HG03439 (cell line): ENCODE data around the gene GLCCI1.

Source experiments
- ATAC-seq: cut with Tn5 transposase; IDR thresholded peaks from one replicate; pipeline ENCODE4 v1.9.1; 2021; ENCODE audit warnings: mild to moderate bottlenecking, moderate library complexity; ENCODE audit not compliant: unreplicated experiment

Gene GLCCI1

GRCh38 chr7:7968544-7969305 lies at the start of gene GLCCI1:
TSS of gene GLCCI1 (plus strand) at chr7:7968796. CDS start at chr7:7969351, 555 bp downstream.
- ATAC-seq, result peak; percentile 78

- ATAC-seq, result no peak
Observed at GRCh38 chr7:7919449-7919945, 49.1 kb upstream of the GLCCI1 start.

DNA sequence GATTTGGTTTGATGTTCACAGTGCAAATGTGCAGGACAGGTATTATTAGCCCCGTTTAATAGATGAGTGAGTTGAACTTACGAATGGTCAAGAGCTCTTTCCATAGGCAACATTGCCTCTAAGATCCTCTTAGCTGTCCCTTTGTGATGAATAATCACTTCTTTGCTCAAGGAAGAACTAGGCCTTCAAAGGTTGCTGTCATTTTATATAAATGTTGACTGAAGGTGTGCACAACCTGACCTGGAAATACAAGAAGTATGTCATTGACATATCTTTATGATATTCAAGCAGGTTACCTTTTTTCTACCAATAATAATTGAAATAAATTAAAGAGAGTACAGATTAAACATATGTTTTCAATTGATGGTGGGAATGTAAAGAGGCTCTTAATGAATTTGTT lies 48.5 kb upstream of the GLCCI1 start:
- no peak for ATAC-seq

DNA sequence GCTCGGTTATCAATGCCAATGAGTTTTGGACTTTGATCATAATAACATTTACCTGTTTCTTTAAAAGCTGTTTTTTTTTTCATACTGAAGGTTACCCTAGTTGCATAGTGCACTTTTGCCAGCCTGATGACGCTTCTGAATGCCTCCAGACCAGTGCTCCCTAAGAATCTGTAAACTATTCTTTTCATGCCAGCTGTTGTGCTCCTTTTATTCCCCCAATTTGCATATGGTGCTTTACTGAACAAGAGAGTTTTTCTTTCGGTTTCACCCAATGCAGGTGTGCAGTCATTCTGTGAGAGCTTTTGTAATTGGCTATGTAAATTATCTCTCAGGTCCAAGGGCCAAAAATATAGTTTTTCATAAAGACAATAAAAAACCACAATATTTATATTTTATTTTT lies 48.1 kb upstream of the GLCCI1 start:
- ATAC-seq, result peak; percentile 93

GRCh38 chr7:7921830-7922229 lies 46.8 kb upstream of the GLCCI1 start:
- no peak for ATAC-seq

DNA sequence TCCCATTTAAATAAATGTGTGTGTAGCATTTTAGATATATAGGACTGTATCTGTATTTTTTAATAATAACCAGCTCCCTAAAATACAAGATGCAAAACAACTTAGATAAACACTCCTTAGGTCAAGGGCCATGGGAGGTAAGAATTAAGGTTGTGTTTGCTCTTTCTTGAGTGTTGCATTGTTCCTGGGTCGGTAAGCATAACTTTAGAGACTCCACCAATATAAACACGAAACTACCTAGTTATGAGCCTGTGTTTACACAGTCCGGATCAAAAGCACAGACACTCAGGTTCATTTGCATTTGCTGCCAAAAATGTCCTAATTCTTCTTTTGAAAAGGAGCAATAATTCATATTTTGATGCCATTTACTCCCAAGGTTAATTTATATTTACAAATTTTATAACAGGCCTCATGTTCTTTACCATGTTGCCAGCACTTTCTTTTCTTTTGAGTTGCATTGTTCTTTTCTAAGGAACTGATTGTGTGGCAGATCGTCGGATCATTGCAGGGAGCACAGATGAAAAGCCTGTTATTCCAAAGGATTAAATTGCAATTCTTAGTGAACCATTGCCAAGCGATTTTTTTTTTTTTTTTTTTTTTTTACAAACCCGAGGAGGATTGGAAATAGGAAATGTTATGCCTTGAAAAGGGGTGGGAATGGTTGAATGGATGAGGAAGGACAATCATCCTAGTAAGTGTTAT lies 45.8 kb upstream of the GLCCI1 start:
- ATAC-seq, result no peak

DNA sequence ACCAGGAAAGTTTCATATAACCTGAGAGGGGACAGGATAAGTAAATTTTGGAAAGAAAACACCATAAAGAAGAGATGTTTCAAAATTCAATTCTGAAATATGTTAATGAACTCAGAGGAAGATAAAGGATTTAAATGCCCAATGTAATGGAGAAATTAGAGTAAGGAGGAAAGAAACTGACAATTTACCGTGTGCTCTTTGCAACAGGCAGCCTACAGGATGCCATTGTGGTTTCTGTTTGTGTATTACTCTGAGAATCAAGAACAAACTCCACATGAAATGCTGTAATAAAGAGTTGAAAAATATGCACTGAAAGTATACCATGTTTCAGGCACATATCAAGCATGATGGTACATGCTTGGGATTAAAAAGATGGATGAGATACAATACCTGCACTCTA lies 44.8 kb upstream of the GLCCI1 start:
- ATAC-seq, result no peak

GRCh38 chr7:7924303-7924702 lies 44.3 kb upstream of the GLCCI1 start:
- ATAC-seq, result no peak

- no peak for ATAC-seq
Observed at GRCh38 chr7:7931626-7932025, 37.0 kb upstream of the GLCCI1 start.

- ATAC-seq, result no peak
Observed at GRCh38 chr7:7932553-7932952, 36.0 kb upstream of the GLCCI1 start.

- ATAC-seq, result no peak
Observed at GRCh38 chr7:7933915-7934526, 34.6 kb upstream of the GLCCI1 start.

GRCh38 chr7:7934945-7935344 lies 33.7 kb upstream of the GLCCI1 start:
- no peak for ATAC-seq

- no peak for ATAC-seq
Observed at GRCh38 chr7:7938471-7938870, 30.1 kb upstream of the GLCCI1 start.

- ATAC-seq, result no peak
Observed at GRCh38 chr7:7943951-7944350, 24.6 kb upstream of the GLCCI1 start.

DNA sequence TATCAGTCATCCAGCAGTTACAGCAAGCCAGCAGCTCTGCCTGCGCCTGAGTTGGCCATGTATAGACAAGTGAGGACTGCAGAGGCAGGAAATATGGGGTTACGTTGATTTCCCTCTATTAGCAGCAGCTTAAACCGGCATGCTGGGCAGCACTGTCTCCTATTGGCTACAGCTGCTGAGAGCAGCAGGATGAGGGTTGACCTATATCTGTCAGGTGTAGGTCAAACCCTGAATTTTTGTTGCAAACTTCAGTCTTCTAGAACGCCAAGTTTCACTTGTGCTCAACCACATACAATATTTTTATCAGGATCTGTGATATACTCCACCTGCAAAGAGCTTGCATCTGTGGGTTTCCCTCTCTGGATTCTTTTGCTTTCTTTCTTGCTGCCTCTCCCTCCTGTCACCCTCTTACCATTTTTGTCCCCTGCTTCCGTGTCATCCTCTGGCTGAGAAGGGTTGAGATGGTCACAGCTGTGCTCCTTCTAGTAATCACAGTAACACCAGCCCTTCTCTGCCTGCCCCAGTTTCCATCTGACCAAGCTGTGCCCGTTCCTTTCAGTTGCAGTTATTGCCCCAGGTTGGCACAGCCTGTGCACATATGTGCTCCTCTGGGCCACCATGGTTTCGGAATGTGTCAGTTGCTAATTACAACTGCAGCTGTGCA lies 23.8 kb upstream of the GLCCI1 start:
- peak; percentile 93 for ATAC-seq

DNA sequence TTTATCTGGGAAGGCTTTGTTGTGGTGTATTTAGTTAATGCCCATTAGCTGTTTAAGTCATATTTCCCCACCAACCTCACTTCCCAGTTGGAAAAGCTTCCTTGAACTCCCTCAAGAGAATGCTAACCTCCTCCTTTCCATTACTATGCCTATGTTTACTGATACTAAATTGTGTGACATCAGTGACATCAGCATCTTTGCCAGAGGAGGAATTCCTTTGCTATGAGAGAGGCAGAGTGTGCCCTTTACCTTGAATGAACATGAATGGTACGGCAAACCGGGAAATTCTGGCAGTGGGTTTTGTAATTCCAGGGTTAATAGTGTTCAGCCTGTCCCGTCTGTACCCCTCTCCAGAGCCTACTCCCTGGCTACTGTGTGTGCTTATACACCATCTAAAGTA lies 22.1 kb upstream of the GLCCI1 start:
- no peak for ATAC-seq

GRCh38 chr7:7948232-7948631 lies 20.4 kb upstream of the GLCCI1 start:
- no peak for ATAC-seq

GRCh38 chr7:7953806-7954205 lies 14.8 kb upstream of the GLCCI1 start:
- no peak for ATAC-seq

DNA sequence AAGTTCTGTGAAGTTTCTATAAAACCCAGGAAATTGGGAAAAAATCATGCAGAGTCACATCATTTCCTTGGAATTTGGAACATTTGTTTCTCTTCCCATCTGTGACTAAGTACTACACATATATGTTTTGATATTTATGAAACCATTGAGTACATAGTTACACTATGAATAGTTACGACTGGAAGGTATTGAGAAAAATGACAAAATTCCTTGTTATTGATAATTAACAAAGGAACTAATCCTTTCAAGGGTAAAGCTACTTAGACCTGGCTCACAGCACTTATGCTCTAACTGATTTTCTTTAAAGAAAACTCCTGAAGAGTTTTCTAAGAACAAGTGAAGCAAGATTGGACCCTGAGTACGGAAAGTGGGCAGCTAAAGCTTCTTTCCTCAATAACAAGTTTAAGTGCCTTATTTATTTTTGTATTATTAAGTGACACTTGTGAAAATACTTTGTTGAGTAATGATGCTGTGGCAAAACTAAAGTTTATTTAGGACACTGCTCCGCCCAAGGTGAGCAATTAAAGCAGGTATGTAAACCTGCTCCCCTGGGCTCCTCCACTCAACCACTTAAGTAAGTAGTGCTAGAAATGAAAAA lies 12.0 kb upstream of the GLCCI1 start:
- no peak for ATAC-seq

DNA sequence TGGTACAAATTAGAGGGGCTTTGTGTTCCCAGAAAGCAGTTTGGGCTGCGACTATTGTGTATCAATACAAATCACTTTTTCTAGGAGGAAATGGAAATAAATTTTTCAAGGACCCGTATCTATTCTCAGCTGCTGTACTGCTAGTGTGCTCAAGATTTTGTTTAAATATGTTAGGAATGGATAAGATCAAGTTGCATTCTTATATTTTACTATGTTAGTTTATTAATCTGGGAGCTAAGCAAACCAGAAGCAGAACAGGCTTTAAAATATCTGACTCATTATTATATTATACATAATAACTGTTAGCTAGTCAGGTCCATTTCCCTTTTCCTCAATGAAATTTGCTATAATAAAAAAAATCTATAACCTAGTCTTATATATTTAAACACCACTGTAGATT lies 11.1 kb upstream of the GLCCI1 start:
- ATAC-seq, result no peak
